ENCODE results near the gene TOM1.

Gene TOM1

GRCh38 chr22:35313311-35314121 is 13.8 kb downstream of the TOM1 start:
- peak overlapping the region; percentile 92 for H3K27ac ChIP-seq

GRCh38 chr22:35314161-35314942 is 14.7 kb downstream of the TOM1 start:
- H3K27ac ChIP-seq: peak overlapping the region; percentile 92
- TF ChIP-seq CTCF (conservative IDR thresholded peaks at IDR 0.05): no peak

More at GRCh38 chr22:35313311-35314121, 13.8 kb downstream of the TOM1 start:
- TF ChIP-seq CTCF (conservative IDR thresholded peaks at IDR 0.05): no peak

- no peak for TF ChIP-seq CTCF (conservative IDR thresholded peaks at IDR 0.05)
- peak overlapping the region; percentile 92 for H3K27ac ChIP-seq
Observed at GRCh38 chr22:35315141-35315854, 15.6 kb downstream of the TOM1 start.

GRCh38 chr22:35315855-35316745 is 16.4 kb downstream of the TOM1 start:
- TF ChIP-seq CTCF (conservative IDR thresholded peaks at IDR 0.05): no peak
- H3K27ac ChIP-seq: peak overlapping the region; percentile 92

DNA sequence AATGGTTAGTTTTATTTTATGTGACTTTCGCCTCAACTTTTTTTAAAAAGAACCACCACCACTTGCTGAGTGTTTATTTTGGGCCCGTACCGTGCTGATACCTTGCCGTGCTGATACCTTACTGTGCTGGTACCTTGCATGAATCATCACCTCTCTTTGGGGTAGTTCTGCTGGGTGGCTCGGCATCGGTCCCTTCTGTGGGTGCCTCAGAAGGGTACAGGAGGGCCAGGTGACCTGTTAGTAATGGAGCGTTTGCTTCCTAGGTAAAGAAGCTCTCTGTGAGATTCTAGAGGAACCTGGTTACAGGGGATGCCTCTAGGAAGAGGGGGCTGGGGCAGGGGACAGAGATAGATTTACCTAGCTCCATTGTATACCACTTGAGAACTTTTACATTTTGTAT is 17.1 kb downstream of the TOM1 start:
- H3K27ac ChIP-seq: peak overlapping the region; percentile 92
- TF ChIP-seq CTCF (conservative IDR thresholded peaks at IDR 0.05): no peak

GRCh38 chr22:35317680-35318290 is 18.1 kb downstream of the TOM1 start:
- TF ChIP-seq CTCF (conservative IDR thresholded peaks at IDR 0.05): no peak
- peak overlapping the region; percentile 92 for H3K27ac ChIP-seq
